ENCODE measurements around the gene CMIP.

CMIP gene

DNA sequence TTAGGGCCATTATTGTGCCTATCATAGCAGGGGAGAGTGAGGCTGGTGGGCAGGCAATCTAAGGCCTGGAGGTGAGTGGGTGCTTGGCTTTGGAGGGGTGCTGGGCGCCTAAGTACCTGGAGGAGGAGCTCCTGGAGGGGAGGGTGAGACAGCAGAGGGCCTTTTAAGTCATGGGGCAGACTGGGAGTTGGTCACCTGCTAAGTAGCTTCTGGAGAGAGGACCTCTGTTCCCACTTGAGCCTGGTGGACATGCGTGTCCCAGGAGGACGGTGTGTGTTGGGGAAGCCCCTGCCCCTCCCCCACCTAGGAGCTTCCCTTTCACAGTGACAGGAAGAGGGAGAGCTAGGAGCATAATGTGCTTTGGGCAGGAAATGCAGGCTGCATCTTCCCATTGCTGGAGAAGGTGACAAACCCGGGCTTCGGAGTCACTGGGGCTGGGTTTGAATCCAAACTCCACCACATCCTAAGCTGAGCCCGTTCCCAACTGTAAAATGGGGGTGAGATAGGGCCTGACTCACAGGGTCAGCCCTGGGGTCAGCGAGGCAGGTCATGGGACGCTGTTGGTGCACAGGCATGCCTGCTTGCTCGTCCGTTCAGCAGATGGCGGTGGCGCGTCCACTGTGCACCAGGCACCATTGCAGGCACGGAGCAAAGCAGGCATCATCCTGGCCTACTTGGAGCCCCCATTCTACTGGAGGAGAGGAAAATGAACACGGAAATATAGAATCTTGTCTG lies 37.9 kb downstream of the CMIP start:
- DNase-seq: no peak

DNA sequence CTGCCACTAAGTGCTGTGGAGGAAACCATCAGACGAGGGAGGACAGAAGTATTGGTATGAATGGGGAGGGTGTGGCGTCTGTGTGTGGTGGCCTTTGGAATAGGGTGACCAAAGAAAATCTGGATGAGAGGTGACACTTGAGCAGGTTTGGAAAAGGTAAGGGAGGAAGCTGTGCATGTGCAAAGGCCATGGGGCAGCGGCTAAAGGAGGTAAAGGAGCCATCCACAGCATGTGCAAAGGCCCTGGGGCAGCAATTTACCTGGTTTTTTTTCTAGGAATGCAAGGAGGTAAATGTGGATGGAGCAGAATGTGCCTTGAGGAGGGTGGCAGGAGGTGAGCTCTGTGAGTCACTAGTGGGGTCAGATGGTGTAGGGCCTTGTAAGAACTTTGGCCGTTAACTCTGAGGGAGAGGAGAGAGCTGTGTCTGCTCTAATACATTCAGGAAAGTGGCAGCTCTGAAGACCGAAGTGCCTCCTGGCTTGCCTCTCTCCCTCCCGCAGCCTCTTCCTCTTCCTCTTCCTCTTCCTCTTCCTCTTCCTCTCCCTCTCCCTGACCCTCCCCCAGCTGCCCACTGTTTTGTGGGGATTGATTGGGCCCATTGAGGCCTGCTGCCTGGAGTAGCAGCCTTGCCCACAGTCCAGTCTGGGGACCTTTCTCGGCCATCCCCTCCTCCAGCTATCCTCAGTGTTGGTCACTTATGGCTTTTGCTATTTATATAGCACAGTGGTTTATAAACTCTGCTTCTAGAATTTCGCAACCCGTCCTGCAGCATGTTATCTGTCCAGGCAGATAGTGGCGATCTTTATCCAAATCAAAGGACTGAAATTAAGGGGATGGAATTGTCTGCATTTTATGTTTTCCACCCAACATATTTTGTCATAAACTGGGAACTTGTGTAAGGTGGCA lies 38.7 kb downstream of the CMIP start:
- DNase-seq: no peak

DNA sequence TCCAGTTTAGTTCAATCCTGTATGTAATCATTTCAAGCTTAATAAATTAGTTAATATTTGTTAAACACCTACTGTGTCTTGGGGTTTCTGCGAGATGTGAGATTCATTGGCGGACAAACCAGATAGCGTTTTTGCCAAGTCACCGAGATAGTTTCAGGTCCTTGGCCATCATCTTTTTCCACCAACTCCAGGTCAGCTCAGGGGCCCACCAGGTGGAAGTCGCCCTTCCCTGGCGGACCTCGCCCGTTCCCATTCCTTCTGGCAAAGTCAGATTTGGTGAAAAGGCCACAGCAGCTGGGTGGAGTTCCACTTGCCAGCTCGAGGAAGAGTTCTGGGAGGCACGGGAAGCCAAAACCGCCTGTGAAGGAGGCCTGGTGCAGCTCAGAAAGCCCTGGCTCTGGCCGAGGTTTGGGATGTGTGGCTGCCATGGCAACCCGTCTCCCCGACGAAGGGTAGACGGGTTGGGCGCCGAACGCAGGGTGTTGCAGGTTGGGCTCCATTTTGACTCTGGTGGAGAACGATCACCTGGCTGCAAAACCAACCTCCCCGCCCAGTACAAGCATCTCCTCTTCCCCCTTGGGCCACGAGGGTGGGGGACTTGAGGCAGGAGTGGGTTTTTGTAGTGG lies 39.5 kb downstream of the CMIP start:
- DNase-seq: no peak

DNA sequence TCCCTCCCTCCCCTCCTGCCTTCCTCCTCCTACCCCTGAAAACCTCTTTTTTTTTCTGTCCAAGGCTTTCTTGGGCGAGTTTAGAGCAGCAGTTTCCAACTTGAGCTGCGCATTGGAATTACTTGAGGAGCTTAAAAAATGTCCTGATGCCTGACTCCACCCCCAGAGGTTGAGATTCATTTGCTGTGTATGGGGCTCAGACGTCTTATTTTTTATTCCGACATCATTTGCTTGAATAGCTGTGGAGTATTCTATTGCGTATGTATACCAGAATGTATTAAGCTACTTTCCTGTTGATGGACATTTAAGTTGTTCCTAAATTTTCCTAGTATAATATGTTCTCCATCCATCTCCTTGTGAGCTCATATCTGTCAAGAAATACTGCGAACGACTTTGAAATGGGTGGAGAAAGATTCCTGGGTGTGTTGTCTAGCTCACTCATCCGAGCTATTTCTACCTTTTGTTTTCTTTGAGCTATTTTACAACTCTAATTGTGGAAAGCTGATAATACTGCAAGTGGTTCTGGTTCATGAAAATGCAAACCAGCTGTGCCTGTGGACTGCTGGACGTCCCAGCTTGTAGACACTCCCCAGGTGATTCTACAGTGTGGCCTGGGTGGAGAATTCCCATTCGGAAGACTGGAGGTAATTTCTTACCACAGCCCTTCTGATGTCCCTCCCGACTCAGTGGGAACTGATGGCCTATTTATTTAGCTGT lies 40.5 kb downstream of the CMIP start:
- no peak for DNase-seq

DNA sequence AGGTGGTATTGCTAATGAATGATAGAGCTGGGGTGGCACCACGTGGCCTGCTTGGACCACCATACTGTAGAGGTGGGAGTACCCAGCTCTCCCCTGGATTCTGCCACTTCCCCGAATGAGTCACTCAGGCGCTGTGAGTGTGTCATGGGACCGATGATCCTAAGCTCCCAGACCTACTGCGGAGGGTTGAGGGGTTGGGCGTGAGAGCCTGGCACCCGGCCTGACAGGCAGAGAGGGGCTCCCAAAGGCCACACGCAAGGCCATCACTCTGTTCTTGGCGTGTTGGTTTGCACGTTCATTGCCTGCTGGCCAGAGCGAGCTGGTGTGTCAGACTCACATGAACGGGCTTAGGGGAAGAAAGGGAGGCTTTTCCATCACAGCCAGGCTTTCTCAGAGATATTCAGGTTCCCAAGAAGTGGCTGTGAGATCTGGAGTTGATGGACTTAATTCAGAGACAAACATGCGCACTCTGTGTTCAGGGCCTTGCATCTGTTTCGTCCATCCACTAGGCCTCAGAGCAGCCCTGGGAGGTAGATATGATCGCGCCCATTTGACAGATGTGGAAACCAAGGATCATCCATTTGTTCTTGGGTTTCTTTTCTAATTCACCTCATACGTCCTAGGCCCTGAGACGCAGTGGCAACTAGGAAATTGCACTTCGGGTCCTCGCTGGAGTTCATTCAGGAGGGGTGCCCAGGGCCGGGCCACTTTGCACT lies 41.4 kb downstream of the CMIP start:
- DNase-seq: no peak

DNA sequence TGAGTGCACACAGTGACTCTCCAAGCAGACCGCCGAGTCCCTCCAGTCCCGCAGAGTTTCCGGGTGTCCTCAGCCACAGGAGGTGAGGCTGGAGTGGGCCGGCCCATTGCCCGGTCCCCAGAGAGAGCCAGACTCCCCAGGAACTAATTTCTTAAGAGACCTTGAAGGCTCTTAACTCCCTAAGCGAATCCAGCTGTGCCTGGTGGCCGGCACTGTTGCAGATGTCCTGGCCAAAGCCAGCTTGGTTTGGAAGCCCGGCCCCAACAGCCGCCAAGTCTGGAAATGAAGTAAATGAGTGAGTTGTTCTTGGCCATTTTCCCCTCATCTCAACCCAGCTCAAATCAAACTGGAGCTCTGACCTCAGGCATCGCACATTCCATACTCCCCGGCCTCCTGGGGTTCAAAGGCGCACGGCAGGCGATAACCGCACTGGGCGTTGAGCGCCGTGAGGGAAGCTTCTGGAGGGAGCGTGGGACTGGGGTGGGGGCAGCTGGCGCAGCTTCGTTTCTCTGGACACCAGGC lies 42.0 kb downstream of the CMIP start:
- DNase-seq: no peak

DNA sequence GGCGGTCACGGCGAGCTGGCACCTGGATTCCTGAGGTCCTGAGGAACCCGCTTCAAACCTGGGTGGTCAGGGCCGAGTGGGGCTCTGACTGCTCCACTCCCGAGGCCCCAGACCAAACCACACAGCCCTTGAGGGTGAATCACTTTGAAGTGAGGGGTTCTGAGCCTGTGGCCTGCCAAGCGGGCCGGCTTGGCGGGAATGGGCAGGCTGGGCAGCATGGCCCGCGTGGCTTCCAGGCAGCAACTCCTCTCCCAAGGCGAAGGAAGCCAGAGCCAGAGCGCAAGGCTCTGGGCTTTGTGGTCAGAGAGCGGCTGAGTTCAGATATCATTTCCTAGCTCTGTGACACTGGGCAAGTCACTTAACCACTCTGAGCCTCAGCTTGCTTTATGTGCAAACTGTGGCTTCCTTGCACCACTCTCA lies 42.7 kb downstream of the CMIP start:
- DNase-seq: no peak

DNA sequence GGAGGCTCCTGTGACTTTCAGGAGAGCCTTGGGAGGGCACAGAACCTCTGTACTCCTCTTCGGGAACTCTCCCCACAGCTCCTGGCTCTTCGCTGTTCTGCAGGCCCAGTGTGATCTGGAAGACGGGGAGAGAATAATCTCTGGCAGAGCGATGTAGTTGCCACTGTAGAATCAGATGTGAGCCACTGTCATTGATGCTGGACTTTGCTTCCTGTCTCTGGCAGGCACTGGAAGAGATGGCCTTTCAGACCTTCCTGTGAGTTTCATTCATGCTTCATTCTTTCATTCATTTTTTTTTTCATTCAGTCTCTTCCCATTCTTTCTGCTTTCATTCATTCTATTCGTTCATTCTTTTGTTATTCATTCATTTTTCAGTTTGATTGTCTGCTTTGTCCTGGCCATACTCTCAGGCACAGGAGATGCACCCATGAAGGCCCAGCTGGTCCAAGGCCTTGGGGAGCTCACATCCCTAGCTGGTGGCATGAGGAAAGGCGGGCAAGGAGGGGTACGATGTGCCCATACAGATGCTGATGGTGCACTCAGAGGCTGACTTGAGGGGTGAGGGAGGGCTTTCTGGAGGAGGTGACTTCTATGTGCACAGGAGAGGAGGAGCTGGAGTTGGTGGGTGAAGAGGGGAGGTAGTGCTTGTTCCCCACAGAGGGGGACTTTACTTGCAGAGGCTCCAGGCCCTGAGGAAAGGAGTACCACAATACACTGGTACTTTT lies 44.2 kb downstream of the CMIP start:
- DNase-seq: no peak

DNA sequence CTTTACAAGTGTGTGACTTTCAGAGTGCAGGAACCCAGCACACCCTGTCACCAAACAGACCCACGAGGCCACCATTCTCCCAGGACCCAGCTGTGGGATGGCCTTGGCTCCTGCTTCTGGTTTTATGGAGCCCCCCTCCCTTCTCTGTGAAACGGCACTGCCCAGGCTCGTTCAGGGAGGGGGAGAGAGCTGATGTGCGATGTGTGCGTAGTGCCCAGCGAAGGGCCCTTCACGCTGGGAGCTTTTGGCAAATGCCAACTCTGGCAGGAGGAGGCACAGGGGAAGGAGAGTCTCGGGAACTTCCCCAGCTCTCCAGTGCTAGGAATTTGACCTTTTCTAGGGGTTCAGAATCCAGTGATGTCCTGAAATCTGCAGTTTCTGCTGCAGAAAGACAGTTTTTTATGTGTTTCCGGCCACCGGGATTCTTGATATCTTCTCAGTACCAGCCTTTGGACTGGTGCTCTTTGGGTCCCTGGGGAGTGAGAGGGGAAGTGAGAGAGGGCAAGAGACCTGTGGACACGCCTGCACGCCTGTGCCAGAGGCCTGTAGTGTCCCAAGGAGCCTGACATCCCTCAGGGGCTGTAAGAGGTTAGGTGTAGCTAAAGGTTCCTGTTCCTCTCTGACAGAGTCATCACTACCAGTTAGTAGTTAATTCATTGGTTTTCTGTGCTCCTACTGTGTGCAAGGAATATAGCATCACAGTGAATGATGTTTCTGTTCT lies 45.1 kb downstream of the CMIP start:
- DNase-seq: no peak

DNA sequence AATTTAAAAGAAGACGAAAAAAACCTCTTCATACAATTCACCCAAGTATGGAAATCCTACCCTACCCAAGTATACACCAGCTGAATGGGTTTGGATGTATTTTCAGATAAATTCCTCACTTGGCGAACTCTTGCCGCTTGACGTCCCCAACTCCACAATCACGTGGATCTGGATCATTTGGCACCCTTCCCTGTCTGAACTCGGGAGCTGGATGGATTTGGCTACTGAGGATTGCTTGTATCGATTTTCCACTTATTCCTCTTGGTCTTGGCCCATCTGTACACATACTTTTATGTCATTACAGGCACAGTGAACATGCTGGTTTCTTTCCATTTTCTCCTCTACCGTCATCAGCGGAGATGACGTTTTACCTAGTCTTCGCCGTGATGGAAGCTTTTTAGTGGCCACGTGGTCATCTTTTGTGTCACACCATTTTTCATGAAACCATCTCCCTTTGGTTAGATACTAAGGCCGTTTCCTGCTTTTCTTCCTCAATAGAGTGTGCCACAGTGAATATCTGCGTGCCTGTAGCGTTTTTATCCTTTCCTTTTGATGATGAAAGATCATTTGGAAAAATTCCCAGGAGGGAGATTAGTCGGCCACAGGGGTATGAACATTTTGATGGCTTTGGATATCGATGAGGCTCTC lies 47.1 kb downstream of the CMIP start:
- no peak for DNase-seq

DNA sequence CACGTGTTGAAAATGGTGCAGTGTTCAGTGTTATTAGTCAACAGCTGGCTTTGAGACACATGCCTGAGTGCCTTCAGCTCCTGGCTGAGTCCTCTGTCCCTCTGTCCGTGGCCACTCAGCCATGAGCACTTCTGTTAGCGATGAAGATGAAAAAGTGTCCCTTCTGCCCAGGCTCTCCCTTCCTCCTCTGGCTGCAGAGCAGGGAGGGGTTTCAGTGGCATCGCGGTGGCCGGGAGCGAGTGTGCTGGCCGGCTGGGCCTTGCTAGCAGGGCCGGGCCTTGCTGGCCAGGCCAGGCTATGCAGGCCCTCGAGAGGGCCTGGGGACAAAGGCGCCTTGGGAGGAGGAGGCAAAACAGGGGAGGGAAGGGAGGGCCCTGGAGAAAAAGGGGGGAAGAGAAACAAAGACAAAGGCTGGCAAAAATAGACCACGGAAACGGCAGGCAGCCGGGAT lies 47.7 kb downstream of the CMIP start:
- no peak for DNase-seq

DNA sequence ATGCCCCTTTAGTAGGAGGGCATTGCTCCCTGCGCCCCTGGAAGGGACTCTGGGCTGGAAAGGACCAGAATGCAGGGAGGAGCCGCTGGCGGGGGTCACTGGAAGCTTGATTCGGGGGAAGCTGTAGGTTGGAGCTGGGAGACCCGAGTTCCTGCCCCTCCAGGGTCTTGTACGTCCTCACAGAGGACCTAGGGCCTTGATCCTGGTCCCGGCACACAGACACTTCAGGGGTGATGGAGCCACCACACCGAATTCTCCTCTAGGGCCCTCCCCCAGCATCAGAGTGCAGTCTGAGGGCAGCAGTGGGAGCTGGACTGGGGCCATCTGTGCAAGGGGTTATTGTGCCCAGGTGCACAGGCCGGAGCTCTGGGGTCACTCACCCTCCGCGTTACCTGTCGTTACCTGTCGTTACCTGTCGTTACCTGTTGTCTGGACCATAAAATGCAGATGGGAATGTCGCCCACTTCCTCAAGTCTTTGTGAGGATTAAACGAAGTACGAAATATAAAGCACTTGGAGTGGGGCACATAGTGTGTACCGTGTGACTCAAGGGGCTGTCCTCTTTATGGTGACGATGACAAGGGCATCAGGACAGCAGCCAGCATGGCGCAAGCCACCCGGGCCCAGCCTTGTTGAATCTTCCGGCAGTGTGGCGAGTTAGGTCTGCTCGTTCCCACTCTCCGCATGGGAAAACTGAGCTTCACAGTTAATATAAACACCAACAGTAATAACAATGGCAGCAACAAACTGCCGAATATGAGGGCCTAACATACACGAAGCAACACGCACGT lies 48.6 kb downstream of the CMIP start:
- DNase-seq: no peak

DNA sequence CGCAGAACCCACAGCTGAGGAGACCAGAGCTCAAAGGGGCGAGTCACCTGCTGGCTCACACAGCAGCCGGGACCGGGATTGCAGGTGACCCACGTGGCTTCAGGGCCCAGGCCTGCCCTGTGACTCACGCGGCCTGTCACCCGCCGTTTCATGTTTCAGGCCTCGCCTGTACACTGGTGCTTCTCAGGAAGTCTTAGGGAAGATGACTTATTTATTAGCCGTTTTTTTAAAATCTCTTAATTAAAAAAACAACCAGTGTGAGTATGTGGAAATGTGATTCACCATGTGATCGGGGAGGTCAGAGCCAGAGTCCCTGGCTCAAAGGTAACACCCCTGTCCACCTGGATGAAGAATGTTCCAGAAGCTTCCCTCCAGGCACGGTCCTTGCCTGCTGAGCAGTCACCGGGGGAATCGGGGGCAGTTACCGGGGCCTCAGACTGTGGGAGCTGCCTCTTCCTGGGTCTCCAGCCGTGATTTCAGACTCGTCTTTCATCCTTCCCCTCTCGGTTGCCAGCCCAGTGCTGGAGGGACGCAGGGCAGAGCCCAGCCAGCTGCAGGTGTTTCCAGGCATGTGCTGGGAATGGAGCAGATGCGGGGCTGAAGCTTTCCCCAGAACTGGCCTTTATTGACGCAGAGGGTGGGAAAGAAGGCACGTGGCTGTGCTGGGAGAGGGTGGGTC lies 49.3 kb downstream of the CMIP start:
- DNase-seq: no peak

DNA sequence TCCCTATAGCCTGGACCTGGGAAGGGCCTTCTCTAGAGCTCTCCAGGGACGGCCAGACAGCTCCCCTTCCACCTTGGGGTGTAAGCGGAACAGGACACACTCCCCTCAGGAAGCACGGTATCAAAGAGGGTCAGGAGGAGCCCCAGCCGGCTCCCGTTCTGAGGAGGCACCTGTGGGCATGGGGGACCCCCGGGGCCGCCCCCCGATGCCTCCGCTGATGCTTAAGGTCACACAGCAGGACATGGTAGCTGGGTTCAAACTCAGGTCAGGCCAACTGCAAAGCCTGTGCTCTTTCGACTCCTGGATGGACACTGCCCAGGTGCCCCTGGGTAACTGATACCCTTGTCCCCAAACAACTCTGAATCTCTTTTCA lies 49.8 kb downstream of the CMIP start:
- no peak for DNase-seq

DNA sequence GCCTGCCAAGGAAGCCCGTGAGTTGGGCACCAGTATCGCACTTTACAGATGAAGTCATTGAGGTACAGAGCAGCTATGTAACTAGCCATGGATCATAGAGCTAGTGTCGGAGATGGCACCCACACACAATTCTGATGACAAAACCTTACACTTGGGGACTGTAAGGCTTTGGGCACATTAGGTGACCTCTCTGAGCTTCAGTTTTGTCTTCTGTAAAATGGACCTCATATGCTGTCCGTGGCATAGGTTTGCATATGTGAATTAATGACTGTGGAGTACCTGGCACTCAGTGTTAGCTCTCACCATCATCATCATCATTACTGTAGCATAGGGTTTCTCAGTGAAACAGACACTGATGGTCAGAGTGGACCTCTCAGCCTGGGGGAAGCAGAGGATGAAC lies 50.3 kb downstream of the CMIP start:
- DNase-seq: no peak

DNA sequence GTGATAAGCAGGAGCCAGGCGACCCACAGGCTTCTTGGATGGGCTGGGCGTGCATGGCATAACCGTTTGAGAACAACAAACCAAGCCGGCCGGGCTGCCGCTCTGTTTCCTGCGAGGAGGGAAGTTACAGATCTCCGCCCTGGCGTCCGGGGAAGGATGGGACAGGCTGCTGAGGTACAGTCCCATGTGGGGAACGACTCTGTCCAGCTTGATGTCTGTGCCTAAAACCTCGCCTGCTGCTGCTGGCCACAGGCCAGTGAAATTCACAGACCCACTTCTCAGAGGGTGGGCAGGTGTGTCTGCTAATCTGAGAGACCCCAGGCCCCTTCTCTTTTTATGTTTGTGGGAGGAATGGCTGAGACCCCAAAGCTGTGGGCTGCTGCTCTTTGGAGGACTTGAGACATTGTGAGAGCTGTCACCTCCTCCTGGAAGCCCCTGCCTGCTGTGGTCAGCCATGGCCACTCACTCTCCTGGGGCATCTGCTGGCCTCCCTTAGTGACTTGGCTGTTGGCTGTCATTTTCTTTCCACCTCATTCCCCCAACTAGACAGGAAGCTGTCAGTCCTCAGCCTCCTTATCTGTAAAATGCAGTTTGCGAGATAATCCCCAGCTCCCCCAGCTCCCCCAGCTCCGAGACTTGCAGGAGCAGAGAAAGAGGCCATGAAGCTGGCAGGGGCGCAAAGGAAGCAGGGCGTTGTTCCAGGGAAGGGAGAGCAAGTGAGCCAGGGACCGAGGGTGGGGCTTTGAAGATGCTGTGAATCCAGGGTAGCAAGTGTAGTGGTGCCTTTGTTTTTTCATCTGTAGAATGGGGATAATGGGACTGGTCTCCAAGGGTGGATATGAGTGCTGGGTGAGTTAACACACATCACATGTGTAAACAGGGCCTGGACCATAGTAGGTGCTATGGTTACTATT lies 51.0 kb downstream of the CMIP start:
- no peak for DNase-seq

DNA sequence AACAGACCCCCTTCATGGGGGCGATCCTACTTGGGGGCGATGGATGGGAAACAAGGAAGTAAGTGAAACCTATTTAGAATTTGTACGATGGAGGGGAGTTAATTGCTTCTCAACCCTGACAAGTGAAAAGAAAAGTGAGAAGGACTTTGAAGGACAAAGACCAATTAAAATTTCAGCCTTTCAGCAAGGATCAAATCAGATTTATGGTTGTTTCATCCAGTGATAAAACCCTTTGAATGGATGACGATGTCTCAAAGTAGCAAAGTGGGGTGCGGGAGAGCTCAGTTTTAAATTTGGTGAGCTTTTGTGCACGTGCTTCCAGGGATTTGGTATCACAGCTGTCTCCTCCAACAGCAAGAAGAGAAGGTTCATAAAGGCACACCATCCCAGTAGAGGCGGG lies 51.7 kb downstream of the CMIP start:
- no peak for DNase-seq

DNA sequence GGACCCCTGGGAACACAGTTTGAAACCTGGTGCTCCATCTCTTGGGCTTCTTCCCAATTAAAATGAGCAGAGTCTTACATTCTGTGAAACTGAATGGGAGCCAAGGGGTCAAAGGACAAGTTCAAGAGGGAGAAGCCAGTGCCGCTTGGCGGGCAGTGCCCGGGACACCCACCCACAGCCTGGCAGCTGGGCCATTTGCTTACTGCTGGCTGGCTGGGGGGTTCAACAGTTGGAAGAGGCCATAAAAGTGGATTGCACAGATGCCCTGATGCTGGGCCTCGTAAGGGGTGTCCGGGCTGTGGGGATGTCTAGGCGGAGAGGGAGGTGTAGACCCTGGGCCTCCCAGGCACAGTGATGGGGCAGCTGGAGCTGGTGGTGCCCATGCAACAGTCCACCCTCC lies 52.1 kb downstream of the CMIP start:
- no peak for DNase-seq

Data from activated CD4-positive, CD25-positive, alpha-beta regulatory T cell treated with anti-CD3 and anti-CD28 coated beads, Interleukin-2, amount 50 U/mL, for 72 hours (primary cell).